Central memory CD8-positive, alpha-beta T cell (primary cell): ENCODE results near the gene OTUD1.

Source experiments
- ATAC-seq: fragments of 150-1000 bp; cut with Tn5 transposase; replicated peaks from 2 replicates; pipeline ENCODE4 v1.10.0; 2022; ENCODE audit warnings: mild to moderate bottlenecking, moderate FRiP score, moderate number of reproducible peaks; ENCODE audit not compliant: poor library complexity, severe bottlenecking; ENCODE audit errors: extremely low read depth
- DNase-seq, 2 donors: peaks; one replicate each; pipeline ENCODE4 v3.0.0; 2021; ENCODE audit warnings: low spot score in 2 of 2
- H3K27ac Mint-ChIP-seq: one replicate; pipeline ENCODE4 v1.8.0; 2022; ENCODE audit warnings: low read depth, mild to moderate bottlenecking, moderate library complexity, mixed read lengths
- H3K27me3 Mint-ChIP-seq: one replicate; pipeline ENCODE4 v1.8.0; 2022; ENCODE audit warnings: mixed read lengths
- H3K36me3 Mint-ChIP-seq: one replicate; pipeline ENCODE4 v1.8.0; 2022; ENCODE audit warnings: mild to moderate bottlenecking, moderate library complexity, mixed read lengths; ENCODE audit not compliant: insufficient read depth
- H3K4me1 Mint-ChIP-seq: one replicate; pipeline ENCODE4 v1.8.0; 2022; ENCODE audit warnings: mixed read lengths
- H3K4me3 Mint-ChIP-seq: one replicate; pipeline ENCODE4 v1.8.0; 2022; ENCODE audit warnings: mild to moderate bottlenecking, moderate library complexity, mixed read lengths
- H3K9me3 Mint-ChIP-seq: one replicate; pipeline ENCODE4 v1.8.0; 2022; ENCODE audit warnings: mixed read lengths

OTUD1 gene

GRCh38 chr10:23453465-23453864 is 14.6 kb downstream of the OTUD1 start:
- Mint-ChIP-seq H3K9me3 (no peaks in the 10 kb centered on the region), H3K4me1 (peaks cover 11% of the 10 kb centered on the region), H3K4me3 (no peak overlapping the region), H3K27me3 (no peaks in the 10 kb centered on the region), H3K36me3 (peaks cover 4% of the 10 kb centered on the region), H3K27ac (no peak overlapping the region)
- ATAC-seq (no peak), DNase-seq (no peak)

GRCh38 chr10:23457632-23458417 is 18.9 kb downstream of the OTUD1 start:
- H3K9me3 Mint-ChIP-seq = no peaks in the 10 kb centered on the region
- peaks cover 12% of the 10 kb centered on the region for H3K27me3 Mint-ChIP-seq
- H3K36me3 Mint-ChIP-seq = peaks cover 2% of the 10 kb centered on the region
- no peaks in the 10 kb centered on the region for H3K4me1 Mint-ChIP-seq
- ATAC-seq (no peak), DNase-seq (no peak)
- H3K4me3 Mint-ChIP-seq = no peak overlapping the region
- H3K27ac Mint-ChIP-seq = no peak overlapping the region

GRCh38 chr10:23459308-23459939 is 20.5 kb downstream of the OTUD1 start:
- Mint-ChIP-seq H3K27ac (no peak overlapping the region), H3K27me3 (peaks cover 12% of the 10 kb centered on the region), H3K4me3 (no peak overlapping the region), H3K4me1 (no peaks in the 10 kb centered on the region), H3K9me3 (no peaks in the 10 kb centered on the region), H3K36me3 (peaks cover 2% of the 10 kb centered on the region)
- ATAC-seq (no peak), DNase-seq (no peak)

- Mint-ChIP-seq H3K9me3 (no peaks in the 10 kb centered on the region), H3K36me3 (peaks cover 2% of the 10 kb centered on the region), H3K4me3 (no peak overlapping the region), H3K27me3 (peaks cover 12% of the 10 kb centered on the region), H3K4me1 (no peaks in the 10 kb centered on the region), H3K27ac (no peak overlapping the region)
- no peak for DNase-seq
- no peak for ATAC-seq
These were observed 22.7 kb downstream of the OTUD1 start for GRCh38 chr10:23461557-23461956.

GRCh38 chr10:23467012-23467411 is 28.1 kb downstream of the OTUD1 start:
- DNase-seq = no peak
- H3K27ac Mint-ChIP-seq = no peak overlapping the region
- H3K4me1 Mint-ChIP-seq = no peaks in the 10 kb centered on the region
- H3K4me3 Mint-ChIP-seq = no peak overlapping the region
- no peaks in the 10 kb centered on the region for H3K9me3 Mint-ChIP-seq
- ATAC-seq = no peak
- H3K27me3 Mint-ChIP-seq = peaks cover 49% of the 10 kb centered on the region
- H3K36me3 Mint-ChIP-seq = no peaks in the 10 kb centered on the region

GRCh38 chr10:23467548-23467947 is 28.7 kb downstream of the OTUD1 start:
- H3K27me3 Mint-ChIP-seq = peaks cover 52% of the 10 kb centered on the region
- H3K36me3 Mint-ChIP-seq = no peaks in the 10 kb centered on the region
- H3K27ac Mint-ChIP-seq = no peak overlapping the region
- DNase-seq = no peak
- no peaks in the 10 kb centered on the region for H3K4me1 Mint-ChIP-seq
- no peak overlapping the region for H3K4me3 Mint-ChIP-seq
- ATAC-seq = no peak
- no peaks in the 10 kb centered on the region for H3K9me3 Mint-ChIP-seq

- Mint-ChIP-seq H3K27me3 (peaks cover 62% of the 10 kb centered on the region), H3K4me3 (no peak overlapping the region), H3K27ac (no peak overlapping the region), H3K9me3 (no peaks in the 10 kb centered on the region), H3K4me1 (no peaks in the 10 kb centered on the region), H3K36me3 (no peaks in the 10 kb centered on the region)
- DNase-seq = no peak
- no peak for ATAC-seq
These were observed 30.8 kb downstream of the OTUD1 start for GRCh38 chr10:23469596-23470237.

- ATAC-seq (no peak), DNase-seq (no peak)
- no peaks in the 10 kb centered on the region for H3K9me3 Mint-ChIP-seq
- no peaks in the 10 kb centered on the region for H3K4me1 Mint-ChIP-seq
- no peak overlapping the region for H3K27ac Mint-ChIP-seq
- H3K4me3 Mint-ChIP-seq = no peak overlapping the region
- H3K27me3 Mint-ChIP-seq = peaks cover 59% of the 10 kb centered on the region
- no peaks in the 10 kb centered on the region for H3K36me3 Mint-ChIP-seq
These were observed 33.3 kb downstream of the OTUD1 start for GRCh38 chr10:23472181-23472580.

GRCh38 chr10:23474081-23474480 is 35.2 kb downstream of the OTUD1 start:
- DNase-seq = no peak
- Mint-ChIP-seq H3K27me3 (peaks cover 40% of the 10 kb centered on the region), H3K9me3 (no peaks in the 10 kb centered on the region), H3K4me3 (no peak overlapping the region), H3K36me3 (no peaks in the 10 kb centered on the region), H3K4me1 (no peaks in the 10 kb centered on the region), H3K27ac (no peak overlapping the region)
- no peak for ATAC-seq

- no peak for ATAC-seq
- no peak for DNase-seq
- Mint-ChIP-seq H3K36me3 (no peaks in the 10 kb centered on the region), H3K27me3 (peaks cover 36% of the 10 kb centered on the region), H3K27ac (no peak overlapping the region), H3K9me3 (no peaks in the 10 kb centered on the region), H3K4me1 (no peaks in the 10 kb centered on the region), H3K4me3 (no peak overlapping the region)
These were observed 35.8 kb downstream of the OTUD1 start for GRCh38 chr10:23474626-23475025.

- H3K36me3 Mint-ChIP-seq = no peaks in the 10 kb centered on the region
- H3K9me3 Mint-ChIP-seq = no peaks in the 10 kb centered on the region
These were observed 39.7 kb downstream of the OTUD1 start for GRCh38 chr10:23478570-23478969.

GRCh38 chr10:23479798-23480473 is 41.1 kb downstream of the OTUD1 start:
- ATAC-seq = no peak
- no peak overlapping the region for H3K4me3 Mint-ChIP-seq
- H3K27ac Mint-ChIP-seq = no peak overlapping the region
- H3K36me3 Mint-ChIP-seq = no peaks in the 10 kb centered on the region
- H3K9me3 Mint-ChIP-seq = no peaks in the 10 kb centered on the region
- no peaks in the 10 kb centered on the region for H3K4me1 Mint-ChIP-seq
- H3K27me3 Mint-ChIP-seq = peaks cover 9% of the 10 kb centered on the region
- DNase-seq = no peak

More at GRCh38 chr10:23478570-23478969, 39.7 kb downstream of the OTUD1 start:
- DNase-seq (no peak), ATAC-seq (no peak)
- Mint-ChIP-seq H3K27ac (no peak overlapping the region), H3K27me3 (peaks cover 14% of the 10 kb centered on the region), H3K4me1 (no peaks in the 10 kb centered on the region), H3K4me3 (no peak overlapping the region)
